HG03280 (cell line): Measurements from ENCODE around the gene KPNA3.
A peak's percentile ranks its signal among the peaks of the same experiment; 100 is the strongest.

ENCODE experiments used
- ATAC-seq: cut with Tn5 transposase; IDR thresholded peaks from one replicate; pipeline ENCODE4 v1.9.1; 2021; ENCODE audit warnings: mild to moderate bottlenecking, moderate library complexity; ENCODE audit not compliant: unreplicated experiment

Gene KPNA3

DNA sequence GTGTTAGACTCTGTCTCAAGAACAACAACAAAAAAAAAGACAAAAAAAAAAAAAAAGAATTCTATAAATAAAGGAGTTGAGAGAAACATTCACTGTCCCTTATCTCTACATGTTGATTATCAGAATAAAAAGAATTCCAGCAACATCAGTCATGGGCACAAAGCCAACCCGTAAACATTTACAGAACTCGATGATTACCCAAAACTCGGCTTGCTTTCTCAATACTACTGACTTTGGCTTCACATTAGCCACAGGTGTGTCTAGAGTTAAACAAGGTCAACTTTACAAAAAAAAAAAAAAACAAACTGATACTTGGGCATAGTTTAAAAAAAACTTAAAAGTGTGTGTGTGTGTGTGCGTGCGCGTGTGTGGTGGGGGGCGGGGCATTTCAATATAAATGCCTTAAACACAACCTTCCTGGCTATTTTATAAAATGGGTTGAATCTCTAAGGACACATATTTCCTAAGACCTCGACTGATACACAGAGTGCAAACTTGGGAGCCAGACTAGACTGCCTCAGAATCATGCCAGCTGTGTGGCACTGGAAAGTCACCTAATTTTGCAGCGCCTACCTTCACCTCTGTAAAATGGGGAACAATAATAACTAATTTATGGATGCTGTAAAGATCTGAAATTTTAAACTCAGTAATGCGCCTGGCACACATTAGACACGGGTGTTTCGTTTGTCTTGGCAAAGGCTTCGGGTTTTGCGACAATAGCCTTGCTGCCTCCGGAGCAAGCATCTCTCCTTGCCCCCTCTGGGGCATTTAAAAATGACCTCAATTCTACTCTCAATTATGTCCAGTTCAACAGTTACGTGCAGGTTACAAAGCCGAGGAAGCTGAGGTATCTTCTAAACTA lies 102.1 kb downstream of the KPNA3 start:
- ATAC-seq = peak; percentile 26

DNA sequence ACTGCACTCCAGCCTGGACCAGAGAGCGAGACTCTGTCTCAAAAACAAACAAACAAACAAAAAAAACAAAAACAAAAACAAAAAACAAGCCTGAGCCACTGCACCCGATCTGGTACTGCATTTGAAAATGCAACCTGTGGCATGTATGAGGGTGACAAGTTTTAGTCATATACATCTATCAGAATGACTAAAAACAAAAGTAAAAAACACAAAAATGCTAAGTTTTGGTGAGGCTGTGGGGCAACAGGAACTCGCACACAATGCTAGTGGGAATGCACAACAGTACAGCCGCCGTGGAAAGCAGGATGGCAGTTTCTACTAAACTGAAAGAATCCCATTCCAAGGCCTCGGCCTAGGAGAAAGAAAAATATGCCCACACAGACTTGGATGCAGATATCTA lies 109.0 kb downstream of the KPNA3 start:
- peak; percentile 76 for ATAC-seq

DNA sequence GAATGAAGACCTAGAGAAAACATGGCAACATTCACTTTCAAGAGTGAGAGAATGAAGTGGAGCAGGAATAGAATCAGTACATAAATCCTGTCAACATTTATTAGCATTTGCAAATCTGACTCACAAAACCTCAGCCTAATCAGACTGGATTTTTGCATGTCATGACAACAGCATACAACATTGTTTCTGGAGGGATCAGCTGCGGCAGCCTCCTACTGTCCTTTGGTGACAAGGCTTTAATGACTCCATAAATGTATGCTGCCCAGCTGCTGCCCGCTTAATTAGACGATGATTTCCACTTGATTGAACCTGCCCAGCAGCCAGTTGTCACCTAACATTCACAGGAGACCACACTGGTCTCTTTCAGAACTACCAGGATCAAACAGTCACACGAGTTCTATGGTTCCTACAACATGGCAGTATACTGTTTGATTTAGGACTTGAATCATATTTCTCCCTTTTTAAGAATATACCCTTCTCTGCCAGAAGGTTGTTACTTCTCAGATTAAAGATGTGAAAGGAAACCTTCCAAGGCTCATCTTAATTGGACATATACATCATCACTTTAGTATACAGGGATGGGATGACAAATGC lies 110.5 kb downstream of the KPNA3 start:
- ATAC-seq = no peak

DNA sequence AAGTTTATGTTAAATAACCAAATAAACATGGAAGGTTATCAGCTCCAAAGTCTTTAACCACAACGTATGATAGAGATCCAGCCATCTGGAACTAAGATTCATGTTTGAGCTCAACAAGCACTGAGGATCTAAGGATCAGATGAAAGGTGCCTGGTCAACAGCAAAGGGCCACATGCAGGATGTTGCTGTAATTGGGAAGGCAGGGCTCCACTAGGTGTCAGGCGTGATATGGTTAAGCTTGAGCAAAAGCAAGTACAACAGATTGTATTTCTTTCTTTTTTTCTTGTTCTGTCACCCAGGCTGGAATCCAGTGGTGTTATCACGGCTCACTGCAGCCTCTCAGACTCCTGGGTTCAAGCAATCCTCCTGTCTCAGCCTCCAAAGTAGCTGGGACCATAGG lies 113.2 kb downstream of the KPNA3 start:
- no peak for ATAC-seq

DNA sequence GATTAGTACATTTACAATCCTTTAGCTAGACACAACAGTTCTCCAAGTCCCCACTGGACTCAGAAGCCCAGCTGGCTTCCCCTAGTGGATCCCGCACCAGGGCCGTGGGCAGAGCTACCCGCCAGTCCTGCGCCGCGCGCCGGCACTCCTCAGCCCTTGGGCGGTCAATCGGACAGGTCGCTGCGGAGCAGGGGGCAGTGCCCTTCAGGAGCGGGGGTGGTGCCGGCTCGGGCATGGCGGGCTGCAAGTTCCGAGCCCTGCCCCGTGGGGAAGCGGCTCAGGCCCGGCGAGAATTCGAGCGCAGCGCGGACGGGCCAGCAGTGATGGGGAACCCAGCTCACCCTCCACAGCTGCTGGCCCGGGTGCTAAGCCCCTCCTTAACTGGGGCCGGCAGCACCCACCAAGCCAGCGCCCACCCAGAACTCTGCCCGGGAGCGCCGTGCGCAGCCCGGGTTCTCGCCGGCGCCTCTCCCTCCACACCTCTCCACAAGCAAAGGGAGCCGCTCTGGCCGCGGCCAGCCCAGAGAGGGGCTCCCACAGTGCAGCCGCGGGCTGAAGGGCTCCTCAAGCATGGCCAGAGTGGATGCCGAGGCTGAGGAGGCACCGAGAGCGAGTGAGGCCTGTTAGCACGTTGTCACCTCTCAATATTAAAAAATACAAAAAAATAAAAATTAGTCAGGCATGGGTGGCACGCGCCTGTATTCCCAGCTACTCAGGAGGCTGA lies 114.1 kb downstream of the KPNA3 start:
- no peak for ATAC-seq

DNA sequence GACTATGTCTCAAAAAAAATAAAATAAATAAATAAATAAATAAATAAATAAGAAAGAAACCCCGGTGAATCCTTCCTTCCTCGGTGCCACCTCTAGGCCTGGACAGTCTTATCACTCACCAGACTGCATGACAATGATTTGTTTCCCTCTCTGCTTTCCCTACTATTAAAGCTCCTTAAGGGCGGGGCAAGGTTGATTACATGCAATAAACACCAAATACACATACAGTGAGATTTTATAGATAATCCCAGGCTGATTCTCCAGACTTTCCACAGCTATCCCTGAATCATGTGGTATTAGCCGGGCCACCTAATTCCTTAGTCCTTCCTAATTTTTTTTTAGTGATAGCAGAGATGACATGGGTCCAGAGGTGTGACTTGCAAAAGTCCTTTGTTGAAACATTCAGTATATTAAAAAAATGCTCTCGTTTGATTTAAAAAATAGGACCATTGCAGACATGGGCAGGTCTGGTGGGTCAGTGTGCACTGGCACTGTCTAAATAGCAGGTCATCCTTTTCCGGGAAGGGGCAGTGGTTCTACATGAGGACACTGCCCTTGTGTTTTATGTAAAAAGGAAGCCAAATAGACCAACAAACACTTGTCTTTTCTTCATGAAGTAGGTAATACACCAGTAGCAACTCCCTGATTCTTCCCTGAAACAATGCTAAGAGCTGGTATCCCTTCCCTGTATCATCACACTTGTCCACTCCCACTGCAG lies 115.7 kb downstream of the KPNA3 start:
- ATAC-seq = no peak

DNA sequence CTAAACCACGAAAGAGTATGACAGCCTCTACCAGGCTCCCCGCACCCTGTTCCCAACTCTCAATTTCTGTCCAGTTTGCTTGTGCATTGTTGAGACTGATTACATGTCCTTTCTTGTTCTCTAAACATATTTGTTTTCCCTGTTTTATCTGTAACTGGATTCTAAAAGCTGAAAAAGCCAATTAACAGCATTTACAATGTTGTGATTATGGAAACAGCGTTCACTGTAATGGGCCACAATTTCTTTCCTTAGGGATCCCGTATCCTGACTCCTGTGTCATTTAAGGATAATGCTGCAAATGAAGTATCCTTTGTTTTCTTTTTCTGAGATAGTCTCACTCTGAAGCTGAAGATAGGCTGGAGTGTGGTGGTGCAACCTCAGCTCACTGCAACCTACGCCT lies 121.7 kb downstream of the KPNA3 start:
- ATAC-seq = no peak

DNA sequence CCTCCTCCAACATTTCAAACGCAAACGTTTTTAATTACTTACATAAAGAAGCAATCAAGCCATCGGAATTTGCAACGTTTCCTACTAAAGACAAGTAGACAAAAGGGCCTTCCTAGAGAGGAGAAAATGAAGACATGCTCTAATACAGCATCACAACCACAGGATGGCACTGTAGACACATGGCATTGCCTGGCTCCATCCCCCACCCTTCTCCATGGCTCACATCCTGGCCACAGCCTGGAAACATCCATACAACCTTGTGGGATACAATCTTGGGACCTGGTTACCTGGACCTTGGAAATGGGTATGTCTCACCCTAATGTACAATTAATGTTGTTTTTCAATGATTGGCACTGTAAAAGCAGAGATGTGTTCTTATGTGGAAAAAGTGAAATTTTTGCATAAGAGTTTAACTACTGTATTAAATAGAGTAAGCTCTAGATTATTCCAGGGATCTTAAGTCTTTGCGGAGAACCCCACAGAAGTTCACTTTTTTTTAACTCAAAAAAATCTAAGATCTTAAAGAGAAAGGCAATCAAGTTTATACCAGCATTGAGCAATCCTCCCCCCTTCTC lies 122.7 kb downstream of the KPNA3 start:
- no peak for ATAC-seq

DNA sequence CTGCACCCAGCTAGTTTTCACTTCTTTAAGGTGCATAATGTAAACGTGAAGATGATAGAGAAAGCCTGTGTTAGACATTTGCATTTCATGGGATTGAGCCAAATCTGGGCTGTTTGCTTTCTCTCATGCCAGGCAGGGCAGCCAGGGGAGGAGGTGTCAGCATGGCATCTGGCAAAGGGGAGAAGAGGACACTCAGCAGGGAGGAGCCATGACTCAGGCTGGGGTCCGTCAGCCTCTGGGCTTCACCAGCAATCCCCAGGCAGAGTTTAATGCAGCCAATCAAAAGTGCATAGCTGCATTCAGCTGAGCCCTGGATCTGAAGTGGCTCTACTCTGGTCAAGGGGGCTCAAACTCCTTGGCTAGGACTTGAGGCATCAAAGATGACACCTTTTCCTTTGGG lies 124.7 kb downstream of the KPNA3 start:
- ATAC-seq = no peak

DNA sequence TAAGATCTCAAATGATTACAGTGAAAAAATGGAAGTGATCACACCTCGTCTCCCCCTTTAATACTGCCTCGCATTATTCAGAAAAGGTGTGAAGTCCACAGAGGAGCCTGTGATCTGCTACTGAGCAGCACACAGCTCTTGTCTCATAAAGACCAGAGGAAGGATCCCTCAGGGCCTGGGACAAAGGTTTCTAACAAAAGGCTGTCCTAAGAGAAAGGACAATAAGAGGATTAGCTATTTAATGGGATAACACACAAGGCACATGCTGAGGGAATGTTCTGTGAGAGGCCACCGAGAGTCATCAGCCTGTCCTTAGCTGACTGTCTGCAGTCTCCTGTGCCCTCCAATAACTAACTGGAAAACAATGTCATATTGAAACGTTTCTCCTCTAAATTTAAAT lies 127.9 kb downstream of the KPNA3 start:
- ATAC-seq = no peak

DNA sequence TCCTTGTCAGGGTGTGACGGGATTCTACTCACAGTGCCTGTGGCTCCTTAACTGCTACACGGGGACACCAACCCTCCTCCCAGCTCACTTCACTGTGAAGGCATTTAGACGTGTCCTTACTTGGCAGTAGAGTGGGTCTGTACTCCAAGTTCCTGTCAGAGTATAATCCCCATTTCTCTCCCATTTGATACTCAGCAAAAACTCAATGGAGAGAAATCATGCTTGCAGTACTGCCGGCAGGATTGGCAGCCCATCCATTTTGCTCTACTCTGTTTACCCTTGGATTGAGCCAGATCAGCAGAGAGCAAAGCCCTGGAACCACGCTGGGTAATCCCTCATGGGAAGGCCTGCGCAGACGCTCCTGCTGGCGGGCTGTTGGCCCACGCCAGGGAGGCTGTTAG lies 135.2 kb downstream of the KPNA3 start:
- ATAC-seq = no peak

DNA sequence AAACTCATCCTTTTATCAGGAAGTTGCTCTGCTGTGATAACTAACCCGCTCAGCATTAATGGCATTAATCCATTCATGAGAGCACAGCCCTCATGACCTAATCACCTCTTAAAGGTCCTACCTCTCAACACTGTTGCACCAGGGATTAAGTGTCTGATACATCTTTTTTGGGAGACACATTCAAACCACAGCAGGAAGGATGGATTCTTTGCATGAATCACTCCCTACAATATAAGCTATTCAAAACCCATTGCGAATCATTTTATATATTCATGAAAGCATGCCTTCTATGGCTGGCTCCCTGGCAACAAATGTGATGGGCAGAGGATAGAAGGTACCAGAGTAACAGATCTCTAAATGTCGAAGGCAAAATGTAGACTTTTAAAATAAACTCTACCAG lies 136.6 kb downstream of the KPNA3 start:
- no peak for ATAC-seq

DNA sequence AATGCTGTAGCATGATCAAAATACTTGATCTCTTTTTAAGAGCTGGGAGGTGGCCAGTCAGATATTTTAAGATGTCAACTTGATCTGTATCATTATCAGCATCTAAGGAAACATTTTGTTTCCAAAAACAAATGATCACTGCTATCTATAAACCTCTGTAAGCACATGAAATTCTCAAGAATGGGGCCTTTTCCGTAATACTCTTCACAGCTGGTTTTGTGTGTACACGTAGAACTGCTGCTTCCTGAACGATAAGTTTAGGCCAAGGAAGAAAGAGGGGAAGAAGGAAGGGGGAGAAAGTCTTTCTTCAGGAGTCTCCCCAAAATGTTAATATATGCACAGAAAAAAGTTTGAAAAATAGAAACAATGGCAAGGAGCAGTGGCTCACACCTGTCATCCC lies 138.5 kb downstream of the KPNA3 start:
- ATAC-seq = no peak

DNA sequence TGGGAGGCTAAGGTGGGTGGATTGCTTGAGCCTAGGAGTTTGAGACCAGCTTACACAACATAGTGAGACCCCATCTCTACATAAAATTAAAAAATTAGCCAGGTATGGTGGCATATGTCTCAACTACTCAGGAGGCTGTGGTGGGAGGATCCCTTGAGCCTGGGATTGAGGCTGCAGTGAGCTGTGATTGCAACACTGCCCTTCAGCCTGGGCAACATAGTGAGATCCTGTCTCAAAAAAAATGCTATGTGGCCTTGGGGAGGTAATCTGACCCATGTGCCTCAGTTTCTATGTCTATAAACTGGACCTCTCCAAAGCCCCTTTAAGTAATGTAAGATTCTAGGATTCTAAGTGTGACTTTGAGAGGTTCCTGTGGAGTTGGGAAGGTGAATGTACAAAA lies 139.0 kb downstream of the KPNA3 start:
- no peak for ATAC-seq

DNA sequence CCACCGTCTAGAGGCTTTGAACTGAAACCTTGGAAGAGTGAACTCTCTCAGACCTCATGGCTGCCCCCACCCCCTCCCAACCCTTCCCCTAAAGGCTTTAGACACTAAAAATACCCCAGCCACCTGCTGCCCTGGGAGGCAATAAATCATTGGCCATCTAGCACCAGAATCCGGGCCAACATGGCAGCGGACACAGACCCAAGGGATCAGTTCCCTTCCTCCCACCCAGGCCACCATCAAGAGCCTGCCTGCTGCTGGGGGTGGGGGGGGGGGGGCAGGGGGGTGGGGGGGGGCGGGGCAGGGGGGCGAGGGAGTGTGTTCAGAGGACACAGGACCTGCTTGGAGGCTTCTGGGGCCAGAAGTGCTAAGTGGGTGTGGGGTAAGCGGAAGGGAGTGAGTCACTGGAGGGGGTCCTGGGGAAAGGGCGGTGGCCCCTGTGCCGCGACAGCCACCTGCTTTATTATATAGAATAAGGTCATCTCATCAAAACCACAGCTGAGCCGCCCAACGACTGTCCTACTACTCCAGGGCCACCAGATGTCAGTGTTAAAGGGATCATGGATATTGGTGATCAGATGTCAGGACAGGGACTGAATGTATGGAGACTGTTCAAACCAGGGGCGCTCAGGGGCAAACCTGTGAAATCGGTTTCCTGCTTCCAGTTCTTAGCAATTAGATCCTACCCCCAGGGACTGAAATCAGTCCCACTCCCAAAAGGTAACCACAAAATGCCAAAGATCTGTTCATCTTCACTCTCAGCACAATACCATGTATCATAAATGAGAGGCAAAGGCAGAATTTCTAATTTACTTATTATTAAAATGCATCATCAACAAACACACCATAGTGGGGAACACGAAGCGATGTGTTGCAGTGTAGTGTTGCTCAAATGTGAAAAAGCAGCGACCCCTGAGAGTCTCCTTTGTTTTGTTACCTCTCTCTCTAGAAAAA lies 139.9 kb downstream of the KPNA3 start:
- no peak for ATAC-seq

DNA sequence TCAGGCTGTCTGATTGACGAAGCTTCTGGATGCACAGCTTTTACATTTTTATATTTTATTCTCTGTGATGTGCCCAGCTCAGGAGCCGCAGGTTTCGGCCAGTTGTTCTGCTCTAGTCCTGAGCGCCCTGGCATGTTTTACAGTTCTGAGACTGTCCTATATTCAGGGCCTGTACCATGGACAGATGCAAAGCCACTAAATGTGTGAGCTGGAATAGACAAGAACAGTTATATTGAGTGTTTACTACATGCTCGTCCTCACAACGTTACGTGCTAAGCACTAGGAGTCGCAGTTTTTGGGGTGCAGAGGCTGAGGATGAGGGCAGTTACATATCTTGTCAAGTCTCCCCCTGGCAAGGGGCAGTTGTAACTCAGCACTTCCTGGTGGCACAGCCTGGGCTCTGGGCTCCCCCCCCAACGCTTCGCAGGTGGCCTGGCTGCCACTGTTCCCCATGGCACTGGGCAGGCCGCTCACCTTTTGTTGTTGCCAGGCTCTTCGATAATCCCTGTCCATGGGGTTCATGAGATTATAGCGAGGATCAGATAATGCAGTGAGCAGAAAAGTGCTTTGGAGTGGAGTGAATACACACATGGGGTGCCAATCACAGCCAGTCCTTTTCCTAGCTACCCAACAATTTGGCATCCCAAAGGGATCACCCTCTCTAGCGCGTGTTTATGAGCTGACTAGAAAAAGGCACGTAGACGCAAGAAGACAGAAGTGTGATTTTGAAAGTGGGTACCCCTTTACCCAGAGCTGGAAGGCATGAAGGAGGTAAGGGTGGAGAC lies 140.7 kb downstream of the KPNA3 start:
- ATAC-seq = no peak

DNA sequence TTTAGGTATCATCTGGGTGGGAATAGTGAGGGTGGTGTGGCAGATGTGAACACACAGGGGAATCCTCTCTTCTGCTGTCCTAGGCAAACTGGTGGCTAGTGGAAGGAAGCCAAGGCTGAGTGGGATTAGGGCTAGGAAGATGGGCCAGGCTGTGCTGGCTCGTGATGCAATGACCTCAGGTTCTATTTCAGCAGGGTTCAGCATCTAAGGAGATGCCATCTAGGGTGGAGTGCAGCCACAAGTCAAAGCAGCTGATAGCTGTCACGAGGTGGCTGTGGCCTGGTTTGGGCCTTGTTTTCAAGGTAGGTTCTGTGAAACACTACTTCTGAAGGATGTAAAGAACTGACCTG lies 142.5 kb downstream of the KPNA3 start:
- ATAC-seq = no peak
